Loucy (cell line): ENCODE results near the gene UBE2G2.

Experiments used
- H2AFZ ChIP-seq: fragments of 200-600 bp; sonication (generic); 2 replicates; pipeline ENCODE4 v1.6.0; 2016; ENCODE audit warnings: antibody characterized with exemption, mild to moderate bottlenecking, low read length, moderate library complexity
- H3F3A ChIP-seq: fragments of 200-600 bp; 2 replicates; pipeline ENCODE4 v1.6.0; 2016; ENCODE audit warnings: antibody characterized with exemption, low read depth, mild to moderate bottlenecking
- H3K27me3 ChIP-seq: fragments of 200-600 bp; sonication (generic); 2 replicates; pipeline ENCODE4 v1.6.1; 2014; ENCODE audit warnings: low read length, mild to moderate bottlenecking; ENCODE audit not compliant: insufficient read depth, poor library complexity, severe bottlenecking
- H3K36me3 ChIP-seq: fragments of 200-600 bp; sonication (generic); 2 replicates; pipeline ENCODE4 v1.6.1; 2016; ENCODE audit warnings: low read length; ENCODE audit not compliant: insufficient read depth
- H3K4me1 ChIP-seq: fragments of 200-600 bp; sonication (generic); 2 replicates; pipeline ENCODE4 v1.5.1; 2014; ENCODE audit warnings: low read length, mild to moderate bottlenecking; ENCODE audit not compliant: insufficient read depth, poor library complexity, severe bottlenecking
- H3K4me2 ChIP-seq: fragments of 200-600 bp; sonication (generic); 2 replicates; pipeline ENCODE4 v1.6.0; 2014; ENCODE audit warnings: antibody characterized with exemption, low read length, low read depth, mild to moderate bottlenecking; ENCODE audit not compliant: poor library complexity, severe bottlenecking
- H3K4me3 ChIP-seq: fragments of 200-600 bp; sonication (generic); 2 replicates; pipeline ENCODE4 v1.5.1; 2014; ENCODE audit warnings: low read length, mild to moderate bottlenecking, mixed read lengths; ENCODE audit not compliant: poor library complexity, severe bottlenecking
- H3K79me2 ChIP-seq: fragments of 200-600 bp; sonication (generic); 2 replicates; pipeline ENCODE4 v1.6.1; 2014; ENCODE audit warnings: low read length; ENCODE audit not compliant: insufficient read depth
- H3K9ac ChIP-seq: fragments of 200-600 bp; sonication (generic); 2 replicates; pipeline ENCODE4 v1.6.0; 2014; ENCODE audit warnings: mild to moderate bottlenecking, low read depth, low read length, moderate library complexity; ENCODE audit not compliant: poor library complexity, severe bottlenecking
- H3K9me2 ChIP-seq: fragments of 200-600 bp; sonication (generic); replicated peaks from 2 replicates; pipeline ENCODE4 v1.6.1; 2016; ENCODE audit warnings: low read depth, low read length, mixed read lengths
- H3K9me3 ChIP-seq: fragments of 200-600 bp; sonication (generic); 2 replicates; pipeline ENCODE4 v1.6.1; 2014; ENCODE audit warnings: mild to moderate bottlenecking, antibody characterized with exemption, low read length, low read depth; ENCODE audit not compliant: insufficient read depth
- H4K20me1 ChIP-seq: fragments of 200-600 bp; sonication (generic); 2 replicates; pipeline ENCODE4 v1.6.0; 2014; ENCODE audit warnings: antibody characterized with exemption, low read length, mild to moderate bottlenecking; ENCODE audit not compliant: insufficient read depth, poor library complexity, severe bottlenecking
- CTCF ChIP-seq: fragments of 200-600 bp; sonication (generic); conservative IDR thresholded peaks from 2 replicates; pipeline ENCODE4 v1.5.1; 2014; ENCODE audit warnings: mild to moderate bottlenecking, antibody characterized with exemption, low read length
- EZH2phosphoT487 ChIP-seq: fragments of 200-600 bp; IDR thresholded peaks from 2 replicates; pipeline ENCODE4 v1.6.1; 2018; ENCODE audit warnings: antibody characterized with exemption, mild to moderate bottlenecking, moderate library complexity, borderline replicate concordance

Gene UBE2G2

GRCh38 chr21:44846485-44847260 lies 45.1 kb upstream of the UBE2G2 start:
- Histone ChIP-seq H3K79me2 (no peaks in the 10 kb centered on the region), H3K4me1 (no peaks in the 10 kb centered on the region), H3K4me2 (no peak overlapping the region), H3K27me3 (no peaks in the 10 kb centered on the region), H3K4me3 (no peak overlapping the region), H2AFZ (no peak overlapping the region), H3K36me3 (peaks cover 32% of the 10 kb centered on the region), H3K9ac (no peak overlapping the region), H3K9me2 (no peaks in the 10 kb centered on the region), H3F3A (no peaks in the 10 kb centered on the region), H3K9me3 (no peaks in the 10 kb centered on the region), H4K20me1 (no peaks in the 10 kb centered on the region)
- TF ChIP-seq CTCF (no peak), EZH2phosphoT487 (no peak)

- Histone ChIP-seq H3K4me1 (no peaks in the 10 kb centered on the region), H4K20me1 (no peaks in the 10 kb centered on the region), H3K4me3 (no peak overlapping the region), H3K36me3 (peaks cover 27% of the 10 kb centered on the region), H3K27me3 (no peaks in the 10 kb centered on the region), H3K79me2 (no peaks in the 10 kb centered on the region), H3K9ac (no peak overlapping the region), H3K4me2 (no peak overlapping the region), H3K9me2 (no peaks in the 10 kb centered on the region), H3K9me3 (no peaks in the 10 kb centered on the region), H2AFZ (no peak overlapping the region), H3F3A (no peaks in the 10 kb centered on the region)
- TF ChIP-seq EZH2phosphoT487 (no peak), CTCF (no peak)
Measured at GRCh38 chr21:44846224-44846484, 44.5 kb upstream of the UBE2G2 start.

DNA sequence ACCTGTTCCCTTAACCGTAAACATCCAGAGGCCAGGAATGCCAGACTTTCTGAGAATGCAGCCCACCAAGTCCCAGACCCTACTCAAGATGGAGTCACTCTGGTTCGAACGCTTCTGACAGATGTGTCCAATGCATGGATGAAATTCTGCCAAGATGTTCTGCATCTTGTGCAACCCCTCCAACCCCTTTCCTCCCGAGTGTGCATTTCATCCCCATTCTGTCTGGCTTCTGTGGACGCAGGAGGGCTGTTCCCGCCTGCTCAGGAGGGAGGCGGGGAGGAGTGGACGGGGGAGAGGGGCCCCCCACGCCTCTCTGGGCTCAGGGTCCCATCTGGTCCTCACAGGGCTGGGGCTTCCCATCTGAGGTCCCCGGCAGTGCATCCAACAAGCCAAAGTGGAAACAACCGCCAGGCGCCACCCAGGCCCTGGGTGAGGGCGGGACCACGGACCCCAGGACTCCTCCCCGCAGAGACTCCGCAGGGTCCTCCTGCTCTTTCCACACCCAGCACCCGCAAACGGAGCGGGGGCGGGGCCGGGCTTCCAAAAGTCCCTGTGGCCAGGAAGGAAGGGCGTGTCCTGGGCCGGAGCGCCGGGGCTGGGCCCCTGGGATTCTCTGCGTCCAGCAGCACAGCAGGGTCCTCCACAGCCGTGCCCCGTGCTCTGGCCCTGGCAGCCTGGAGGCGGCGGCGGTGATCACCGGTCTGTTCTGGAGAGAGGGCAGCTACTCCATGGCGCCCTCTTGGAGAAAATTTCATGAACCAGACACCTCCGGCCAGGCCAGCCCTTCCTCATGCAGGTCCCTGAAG lies 44.0 kb upstream of the UBE2G2 start:
- Histone ChIP-seq H2AFZ (no peak overlapping the region), H3K9me2 (no peaks in the 10 kb centered on the region), H3F3A (no peaks in the 10 kb centered on the region), H3K4me3 (no peak overlapping the region), H3K4me2 (no peak overlapping the region), H4K20me1 (no peaks in the 10 kb centered on the region), H3K9me3 (no peaks in the 10 kb centered on the region), H3K36me3 (peaks cover 21% of the 10 kb centered on the region; the same call in 1 of the 2 replicates), H3K27me3 (no peaks in the 10 kb centered on the region), H3K9ac (no peak overlapping the region), H3K4me1 (no peaks in the 10 kb centered on the region), H3K79me2 (no peaks in the 10 kb centered on the region)
- TF ChIP-seq CTCF = peak; percentile 50
- no peak for TF ChIP-seq EZH2phosphoT487
